Stimulated activated CD8-positive, alpha-beta memory T cell treated with anti-CD3 and anti-CD28 coated beads, Interleukin-12 subunit alpha, Interleukin-12 subunit beta, amount 100 ng/mL, for 1 hour (primary cell): ENCODE results near the gene TIGD1.
A peak's percentile ranks its signal among the peaks of the same experiment; 100 is the strongest.

Experiments used
- DNase-seq: peaks from one replicate; pipeline ENCODE4 v3.0.0-alpha.2; 2020; ENCODE audit warnings: low read depth

TIGD1 gene

DNA sequence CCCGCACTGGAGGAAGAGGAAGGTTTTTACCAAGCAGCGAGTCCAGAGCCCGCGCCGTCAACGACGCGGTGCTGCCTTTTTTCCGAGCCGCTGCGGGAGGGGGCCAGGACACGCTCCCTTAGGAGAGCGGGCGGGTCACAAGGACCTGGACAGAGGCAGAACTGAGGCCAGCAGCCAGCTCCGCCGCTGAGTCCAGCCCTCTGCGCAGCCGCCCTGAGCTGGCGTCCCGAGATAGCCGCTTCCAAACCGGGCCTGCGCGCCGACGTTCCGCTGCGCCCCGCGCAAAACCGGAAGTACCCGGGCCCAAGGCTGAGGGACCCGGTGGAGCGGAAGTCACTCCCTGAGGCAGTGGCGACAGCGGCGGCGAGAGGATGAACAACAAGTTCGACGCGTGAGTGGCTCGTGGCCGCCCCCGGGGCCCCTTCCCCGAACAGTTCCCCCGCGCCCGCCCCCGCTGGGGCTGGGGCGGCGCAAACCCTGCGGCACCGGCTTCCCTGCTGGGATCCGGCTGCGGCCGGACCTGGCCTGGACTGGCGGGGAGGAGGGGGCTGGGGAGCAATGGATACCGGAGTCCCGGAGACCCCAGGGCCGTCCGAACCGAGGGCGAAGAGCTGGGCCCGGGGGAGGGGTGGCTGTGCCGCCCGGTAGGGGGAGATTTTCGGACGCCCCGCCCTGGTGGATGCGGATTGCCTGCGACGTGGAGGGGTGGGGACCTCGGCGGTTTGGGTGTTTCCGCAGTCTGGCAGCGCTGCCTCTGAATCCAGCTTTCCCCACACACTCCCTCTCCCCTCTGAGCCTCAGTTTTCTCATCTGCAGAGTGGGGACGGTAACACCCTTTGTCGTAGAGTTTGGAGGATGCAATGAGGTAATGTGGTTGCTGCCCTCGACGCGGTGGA is at the start of gene TIGD1, which contains the start of gene EIF4E2:
Gene TIGD1 (minus strand): TSS at position 204 of the 896 bp plus-strand sequence. CDS start 675 bp downstream, outside the sequence.
Gene EIF4E2 (plus strand): TSS at position 336 of the 896 bp plus-strand sequence. CDS start 36 bp downstream, at position 372.
- peak; percentile 82 for DNase-seq

DNA sequence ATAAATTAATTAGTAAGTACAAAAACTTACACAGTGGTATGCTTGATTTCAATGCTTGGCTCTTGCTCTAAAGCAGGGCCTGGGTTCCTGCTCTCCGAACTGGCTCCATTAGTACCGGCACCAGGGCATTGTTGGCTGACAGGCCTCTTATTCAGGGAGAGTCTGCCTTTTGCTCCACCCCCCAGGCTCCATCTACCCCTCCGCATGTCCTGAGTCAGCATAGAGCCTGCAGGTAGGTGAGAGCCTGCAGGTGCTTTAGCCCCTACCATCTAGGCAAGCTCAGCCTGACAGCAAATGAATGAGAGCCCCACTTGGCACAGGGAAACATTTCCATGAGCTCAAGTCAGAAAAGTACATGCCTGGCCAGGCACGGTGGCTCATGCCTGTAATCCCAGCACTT is 47.9 kb upstream of the TIGD1 start:
- no peak for DNase-seq

DNA sequence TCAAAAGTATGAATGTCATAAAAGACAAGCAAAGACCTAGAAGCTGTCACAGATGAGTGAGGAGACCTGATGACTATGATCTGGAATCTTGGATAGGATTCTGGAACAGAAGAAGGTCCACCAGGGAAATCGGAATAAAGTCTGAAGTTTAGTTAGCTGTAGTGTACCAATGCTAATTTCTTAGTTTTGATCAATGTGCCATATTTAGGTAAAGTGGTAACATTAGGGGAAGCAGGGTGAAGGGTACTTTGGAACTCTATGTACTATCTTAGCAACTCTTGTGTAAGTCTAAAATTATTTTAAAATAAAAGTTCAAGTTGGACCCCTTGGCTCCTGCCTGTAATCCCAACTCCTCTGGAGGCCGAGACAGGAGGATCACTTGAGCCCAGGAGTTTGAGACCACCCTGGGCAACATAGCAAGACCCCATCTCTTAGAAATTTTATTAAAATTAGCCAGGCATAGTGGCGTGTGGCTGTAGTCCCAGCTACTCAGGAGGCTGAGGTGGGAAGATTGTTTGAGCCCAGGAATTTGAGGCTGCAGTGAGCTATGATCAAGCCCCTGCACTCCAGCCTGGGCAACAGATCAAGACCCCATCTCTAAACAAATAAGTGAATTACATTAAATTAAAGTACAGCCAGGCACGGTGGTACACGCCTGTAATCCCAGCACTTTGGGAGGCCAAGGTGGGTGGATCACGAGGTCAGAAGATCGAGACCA is 47.2 kb upstream of the TIGD1 start:
- no peak for DNase-seq

DNA sequence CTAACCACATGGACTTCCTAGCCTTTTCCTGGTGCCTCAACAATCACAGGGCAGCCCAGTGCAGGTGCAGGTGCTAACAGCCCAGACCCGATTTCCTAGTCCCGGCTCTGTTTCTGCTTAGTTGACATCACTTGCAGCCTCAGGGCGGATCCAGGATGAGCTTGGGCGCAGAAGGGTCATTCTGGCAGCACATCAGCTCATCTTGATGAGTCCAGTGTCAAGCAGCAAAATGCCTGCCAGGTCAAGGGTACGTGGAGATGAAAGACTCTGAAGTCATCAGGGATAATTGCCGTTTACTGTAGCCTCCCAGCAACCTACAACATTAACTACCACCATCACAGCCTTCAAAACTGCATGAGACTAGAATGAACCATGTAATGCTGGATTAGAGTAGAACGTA is 43.6 kb upstream of the TIGD1 start:
- no peak for DNase-seq

DNA sequence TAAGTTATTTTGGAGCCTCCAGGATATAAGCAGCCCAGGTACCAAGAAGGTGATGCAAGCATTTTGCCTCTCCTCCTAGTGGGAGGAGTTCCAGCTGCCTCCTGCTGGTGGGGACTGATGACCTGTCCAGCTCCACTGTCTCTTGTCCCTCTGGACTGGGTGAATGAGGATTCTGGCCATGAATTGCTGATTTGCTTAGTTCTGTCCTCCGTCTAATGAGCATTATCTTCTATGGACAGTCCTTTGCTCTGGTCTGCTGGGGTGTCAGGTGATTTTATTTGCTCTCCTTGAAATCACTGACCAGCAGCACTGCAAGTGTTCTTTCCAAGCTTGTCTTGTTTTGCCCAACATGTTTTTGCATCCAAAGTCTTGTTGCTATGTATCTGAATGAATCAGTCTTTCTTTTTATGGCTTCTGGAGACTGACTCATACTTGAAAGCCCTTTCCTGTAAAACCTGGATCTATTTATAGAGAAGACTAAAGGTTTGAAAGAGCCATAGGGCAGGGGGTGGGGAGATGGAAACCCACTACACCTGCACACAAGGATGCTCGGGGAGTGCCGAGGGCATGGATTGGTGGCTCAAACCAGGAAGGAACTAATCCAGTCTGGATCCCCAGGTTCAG is 42.5 kb upstream of the TIGD1 start:
- DNase-seq, result no peak

DNA sequence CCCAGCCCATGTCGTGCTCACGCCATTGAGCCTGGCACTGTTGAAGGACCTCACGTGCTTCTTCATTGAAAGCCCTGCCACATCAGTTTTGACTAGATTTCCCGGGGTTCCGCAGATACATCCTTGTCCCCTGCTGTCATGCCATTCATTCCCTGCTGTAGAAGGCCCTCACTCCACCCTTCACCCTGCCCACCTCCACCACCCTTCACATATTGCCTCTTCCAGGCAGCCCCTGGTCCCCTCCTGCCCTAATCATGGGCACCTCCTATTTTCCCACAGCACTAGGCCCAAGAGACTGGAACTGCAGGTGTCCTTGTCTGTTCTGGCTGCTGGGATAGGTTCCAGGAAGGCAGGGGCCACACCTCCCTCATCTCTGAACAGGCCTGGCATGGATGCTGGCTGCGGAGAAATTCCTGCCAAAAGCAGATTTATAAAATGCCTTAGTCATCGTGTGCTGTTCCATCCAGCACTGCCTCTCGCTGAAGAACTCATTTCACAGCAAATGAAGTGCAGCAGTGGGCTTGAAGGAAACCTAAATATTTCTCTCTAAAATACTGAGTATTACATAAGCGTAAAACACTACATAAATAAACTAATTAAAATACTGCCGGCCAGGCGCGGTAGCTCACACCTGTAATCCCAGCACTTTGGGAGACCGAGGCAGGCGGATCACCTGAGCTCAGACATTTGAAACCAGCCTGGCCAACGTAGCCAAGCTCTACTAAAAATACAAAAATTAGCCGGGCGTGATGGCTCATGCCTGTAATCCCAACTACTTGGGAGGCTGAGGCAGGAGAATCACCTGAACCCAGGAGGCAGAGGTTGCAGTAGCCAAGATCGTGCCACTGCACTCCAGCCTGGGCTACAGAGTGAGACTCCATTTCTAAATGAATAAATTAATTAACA is 38.6 kb upstream of the TIGD1 start:
- DNase-seq, result no peak

DNA sequence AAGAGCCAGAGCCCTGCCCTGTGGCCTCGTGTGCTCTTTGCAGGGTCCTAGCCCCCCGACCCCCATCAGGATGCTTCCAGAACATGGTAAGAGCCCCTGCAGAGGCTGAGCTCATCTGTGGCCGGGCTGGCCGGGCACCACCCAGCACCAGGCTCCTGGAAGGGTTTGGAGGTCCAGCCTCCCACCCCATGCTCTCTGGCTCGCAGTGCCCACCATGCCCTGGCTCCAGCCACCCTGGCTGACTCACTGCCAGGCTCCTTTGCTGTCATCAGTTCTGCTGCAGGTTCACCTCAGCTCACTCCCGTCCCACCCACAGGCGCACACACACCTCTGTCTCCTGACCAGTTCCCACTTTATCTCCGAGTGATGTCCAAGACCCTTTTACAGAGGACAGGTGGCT is 37.7 kb upstream of the TIGD1 start:
- DNase-seq, result no peak

DNA sequence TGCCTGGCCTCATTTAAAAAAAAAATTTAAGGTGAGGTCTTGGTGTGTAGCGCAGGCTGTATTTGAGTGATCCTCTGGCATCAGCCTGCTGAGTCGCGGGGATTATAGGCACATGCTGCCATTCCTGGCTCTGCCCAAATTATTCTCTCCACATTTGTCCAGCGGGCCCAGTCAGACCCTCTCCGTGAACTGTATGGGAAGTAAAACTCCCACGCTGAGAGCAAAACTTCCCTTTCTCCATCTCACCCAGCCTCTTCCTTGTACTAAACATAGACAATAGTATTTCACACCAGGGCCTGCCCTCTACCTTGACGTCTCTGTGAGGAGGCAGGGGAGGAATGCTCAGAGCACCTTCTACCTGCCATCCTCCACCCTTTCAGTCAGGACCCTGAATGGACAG is 37.2 kb upstream of the TIGD1 start:
- no peak for DNase-seq

DNA sequence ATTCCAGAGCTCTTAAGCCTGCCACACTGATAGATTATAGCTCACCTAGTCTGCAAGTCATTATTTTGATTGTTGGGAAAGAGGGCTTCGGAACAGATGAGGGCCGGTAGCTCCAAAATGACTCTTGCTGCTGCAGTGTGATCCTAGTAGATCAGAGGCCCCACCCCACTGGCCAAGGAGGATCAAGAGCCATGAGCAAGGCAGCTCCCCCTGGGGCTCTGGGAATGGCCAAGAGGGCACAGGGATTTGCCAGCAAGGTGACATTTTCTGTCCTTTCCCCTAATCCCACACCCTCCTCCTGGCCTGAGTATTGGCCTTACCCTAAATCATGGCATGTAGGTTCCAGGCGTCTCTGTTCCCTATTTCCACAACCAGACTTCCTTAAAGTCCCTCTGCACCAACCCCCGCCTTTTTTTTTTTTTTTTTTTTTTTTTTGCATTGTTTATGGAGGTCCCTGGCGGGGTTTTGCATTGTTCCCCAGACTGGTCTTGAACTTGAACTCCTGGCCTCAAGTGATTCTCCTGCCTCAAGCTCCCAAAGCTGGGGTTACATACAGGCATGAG is 36.7 kb upstream of the TIGD1 start:
- DNase-seq, result no peak

DNA sequence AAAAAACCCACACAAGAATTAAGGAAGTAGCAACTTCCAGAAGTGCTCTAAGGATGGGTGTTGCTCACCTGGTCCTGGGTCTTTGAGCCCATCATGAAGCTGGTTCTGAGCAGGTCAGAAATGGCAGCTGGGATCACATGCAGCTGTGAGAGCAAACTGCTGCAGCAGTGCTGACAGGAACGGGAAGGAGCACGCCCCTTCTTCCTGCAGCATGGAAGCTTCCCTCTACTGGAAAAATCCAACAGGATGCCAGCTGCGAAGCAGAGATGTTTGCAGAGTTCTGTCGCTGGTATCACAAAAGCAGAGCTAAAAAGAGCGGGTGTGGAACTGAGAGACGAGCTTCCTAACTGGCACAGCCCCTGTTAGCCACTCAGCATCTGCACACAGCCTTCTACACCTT is 33.9 kb upstream of the TIGD1 start:
- no peak for DNase-seq

DNA sequence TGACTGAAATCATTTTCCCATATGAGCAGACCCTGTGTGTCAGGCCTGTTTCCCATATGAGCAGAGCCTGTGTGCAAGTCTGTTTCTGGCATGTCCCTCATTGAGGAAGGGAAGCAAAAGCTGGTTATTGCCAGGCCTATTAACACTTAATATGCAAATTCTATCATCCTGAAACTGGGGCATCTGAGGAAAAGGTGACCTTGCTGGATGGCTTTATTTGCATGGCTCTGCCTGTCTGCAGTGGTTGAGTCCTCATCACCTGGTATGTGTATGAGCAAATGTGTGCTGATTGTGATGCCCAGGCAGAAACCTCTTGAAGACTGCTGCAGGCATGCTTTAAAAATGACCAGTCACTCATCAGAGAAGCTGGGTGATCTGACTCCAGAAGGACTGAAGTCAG is 31.4 kb upstream of the TIGD1 start:
- no peak for DNase-seq

DNA sequence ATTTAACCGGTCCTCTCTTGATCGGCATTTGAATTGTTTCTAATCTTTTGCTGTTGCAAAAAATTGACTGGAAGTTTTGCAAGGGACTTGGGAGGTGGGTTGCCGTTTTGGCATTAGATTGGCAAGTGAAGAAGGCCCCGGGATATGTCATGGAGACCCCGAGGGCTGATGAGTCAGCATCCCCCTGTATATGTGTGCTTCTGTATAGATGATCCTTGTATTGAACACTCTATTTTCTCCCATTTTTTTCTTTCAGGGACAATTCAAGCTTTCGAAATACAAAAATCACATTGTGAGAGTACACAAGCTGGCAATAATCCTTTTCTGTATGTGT is 30.3 kb upstream of the TIGD1 start:
- DNase-seq, result no peak

DNA sequence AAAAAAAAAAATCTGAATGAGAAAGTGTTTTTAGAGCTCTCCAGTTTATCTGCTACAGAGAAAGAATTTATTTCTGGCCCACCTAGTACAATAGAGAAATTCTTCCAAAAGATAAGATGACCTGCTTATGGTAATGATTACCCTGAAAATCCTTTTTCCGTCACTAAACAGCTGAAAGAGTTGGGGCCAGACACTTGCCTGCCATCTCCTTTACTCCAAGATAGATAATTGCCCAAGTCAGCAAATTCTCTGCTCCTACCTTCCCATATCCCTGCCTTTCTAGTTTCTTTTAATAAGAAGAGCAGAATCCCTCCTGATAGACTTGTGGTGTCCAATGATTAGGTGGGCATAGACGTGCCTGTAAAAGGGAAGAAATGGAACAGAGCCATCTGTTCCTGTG is 28.3 kb upstream of the TIGD1 start:
- no peak for DNase-seq

DNA sequence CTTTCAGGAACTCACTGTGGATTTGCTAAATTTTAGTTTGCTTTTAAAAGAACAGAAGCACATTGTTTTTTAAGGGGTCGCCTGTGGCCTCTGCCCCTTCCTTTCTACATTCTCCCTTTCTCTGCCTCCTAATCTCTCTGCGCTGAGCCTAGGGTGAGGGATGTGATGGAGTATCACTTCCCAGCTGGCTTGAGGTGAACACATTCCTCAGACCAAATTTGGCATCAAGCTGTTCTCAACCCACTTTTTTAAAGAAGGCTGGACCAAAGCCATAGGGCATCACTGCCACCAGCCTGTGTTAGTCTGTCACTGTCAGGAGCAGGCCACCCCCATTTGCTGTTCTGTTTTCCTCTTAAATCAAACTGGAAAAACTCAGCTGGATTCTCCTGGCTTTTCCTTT is 27.5 kb upstream of the TIGD1 start:
- DNase-seq, result no peak

DNA sequence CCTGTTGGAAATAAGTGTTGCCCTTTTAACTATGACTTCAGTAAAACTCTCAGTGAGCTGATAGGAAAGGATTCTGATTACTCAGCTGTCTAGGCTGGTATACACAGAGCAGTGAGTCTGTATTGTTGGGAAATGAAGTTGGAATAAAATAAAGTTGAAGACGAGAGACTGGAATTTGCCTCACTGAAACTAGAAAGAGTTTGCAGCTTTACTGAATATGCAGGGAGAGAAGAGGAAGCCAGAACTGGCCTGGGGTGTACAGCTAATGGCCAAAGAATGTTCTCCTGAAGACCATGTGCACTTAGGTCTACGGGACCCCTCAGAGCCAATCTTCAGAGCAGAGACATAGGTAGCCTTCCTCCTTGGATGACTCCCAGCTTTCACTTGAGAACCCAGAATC is 26.6 kb upstream of the TIGD1 start:
- DNase-seq, result no peak

DNA sequence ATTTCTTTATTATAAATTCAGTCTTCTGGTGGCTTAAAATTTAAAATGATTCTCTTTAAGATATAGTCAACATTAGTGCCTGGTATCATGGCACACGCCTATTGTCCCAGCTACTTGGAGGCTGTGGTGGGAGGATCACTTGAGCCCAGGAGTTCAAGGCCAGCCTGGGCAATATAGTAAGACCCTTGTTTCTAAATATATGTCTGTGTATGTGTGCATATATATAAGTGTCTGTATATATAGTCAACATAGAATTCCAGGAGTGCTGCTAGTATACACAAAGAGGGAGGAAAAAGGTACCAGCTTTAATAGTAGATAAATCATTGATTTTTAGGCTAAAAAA is 25.0 kb upstream of the TIGD1 start:
- DNase-seq, result no peak

DNA sequence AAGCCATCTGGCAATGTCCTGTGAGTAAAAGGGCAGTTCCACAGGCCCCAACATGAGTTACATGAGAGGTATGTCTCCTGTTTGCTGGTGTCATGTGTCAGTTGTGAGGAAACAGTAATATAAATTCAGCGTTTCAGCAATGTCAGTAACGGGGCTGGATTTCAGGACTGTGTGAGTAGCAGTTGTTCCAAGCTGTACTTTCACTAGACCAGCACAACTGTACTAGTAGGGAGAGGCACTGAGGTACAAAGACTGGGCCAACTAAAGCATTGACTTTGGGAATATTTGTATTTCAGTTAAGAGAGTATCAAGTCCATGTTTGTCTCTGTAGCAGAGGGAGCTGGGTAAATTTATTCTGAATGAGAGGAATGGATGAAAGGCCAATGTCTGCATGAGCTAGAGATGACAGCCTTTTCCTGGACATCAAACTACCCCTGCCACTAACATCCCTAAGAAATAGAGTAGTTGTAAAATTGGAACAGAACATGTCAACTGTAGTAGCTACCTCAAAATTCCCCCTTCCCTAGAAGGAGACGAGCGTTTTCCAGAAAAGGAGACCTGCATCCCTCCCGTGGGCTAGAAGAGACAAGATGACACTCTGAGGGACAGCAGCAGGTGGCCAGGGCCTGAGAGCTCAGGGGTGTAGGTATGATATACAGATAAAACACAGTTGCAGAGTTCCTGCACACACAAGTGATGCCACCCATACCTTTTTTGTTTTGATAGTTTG is 24.5 kb upstream of the TIGD1 start:
- DNase-seq, result no peak

DNA sequence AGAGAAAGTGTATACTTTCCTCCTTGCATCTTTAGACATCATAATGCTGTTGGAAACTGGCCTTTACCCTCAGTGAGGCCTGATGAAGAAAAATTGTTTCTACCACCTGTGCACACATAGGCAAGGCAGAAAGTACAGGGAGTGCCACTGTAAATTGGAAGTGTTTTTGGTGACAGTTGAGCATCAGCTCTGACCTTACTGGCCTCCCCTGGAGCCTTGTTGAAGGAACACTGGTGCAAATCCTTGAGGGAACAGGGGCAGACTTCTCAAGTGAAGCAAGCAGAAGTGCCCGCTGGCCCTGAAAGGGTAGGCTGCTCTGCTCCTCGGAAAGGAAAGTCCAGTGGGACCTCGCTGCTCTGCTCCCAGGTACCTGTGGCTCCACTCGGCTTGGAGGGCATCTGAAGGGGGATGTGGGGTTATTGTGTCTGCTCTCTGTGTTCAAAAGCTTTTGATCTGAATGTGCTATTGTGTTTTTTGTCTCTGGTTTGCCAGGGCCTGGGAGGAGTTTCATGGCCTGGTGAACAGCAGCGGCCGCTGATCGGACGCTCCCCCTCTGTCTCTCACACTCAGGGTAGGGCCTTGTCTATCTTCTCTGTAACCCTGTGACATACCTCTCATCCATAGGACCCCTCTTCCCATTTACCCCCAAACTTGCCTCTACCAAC is 23.5 kb upstream of the TIGD1 start:
- DNase-seq, result no peak

DNA sequence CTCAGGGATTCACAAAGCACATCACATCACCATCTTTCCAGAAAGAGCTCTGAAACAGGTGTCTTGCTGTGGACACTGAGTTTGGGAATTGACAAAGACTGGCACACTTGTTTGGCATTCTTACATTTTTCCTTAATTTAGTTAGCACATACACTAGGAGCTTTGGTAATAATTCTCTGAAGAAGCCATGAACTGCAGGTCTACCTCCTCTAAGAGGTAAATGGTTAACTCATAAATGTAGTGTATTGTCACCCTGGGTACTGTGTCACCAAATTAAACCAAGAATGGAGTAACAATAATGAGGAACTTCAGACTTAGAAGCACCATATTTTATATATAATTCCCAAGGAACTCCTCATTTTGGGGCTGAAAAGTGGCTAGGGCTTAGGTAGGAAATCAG is 22.7 kb upstream of the TIGD1 start:
- no peak for DNase-seq

DNA sequence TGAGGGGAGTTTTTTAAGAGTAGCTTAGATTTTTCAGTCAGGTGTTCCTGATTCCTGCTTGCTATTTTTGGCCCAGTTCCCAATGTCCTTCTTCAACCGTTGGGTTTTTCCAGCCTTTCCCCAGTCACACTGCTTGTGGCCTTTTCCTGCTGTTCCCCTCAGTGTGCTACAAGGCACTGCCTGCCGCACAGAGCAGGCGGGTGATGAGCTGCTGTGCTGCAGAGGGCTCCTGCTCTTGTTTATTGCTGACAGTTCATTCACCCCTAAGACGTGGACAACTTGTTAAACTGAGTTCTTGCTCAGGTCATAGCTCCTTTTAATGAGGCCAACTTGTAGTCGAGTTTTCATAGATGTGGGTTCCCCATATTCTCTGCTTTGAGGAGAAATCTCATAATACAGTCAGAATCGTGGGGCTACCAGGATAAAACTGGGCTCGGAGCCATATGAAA is 20.7 kb upstream of the TIGD1 start:
- no peak for DNase-seq
